Liver (tissue), 9 donors: Measurements from ENCODE around the gene LOXHD1. TPM values are rescaled to one million over a fixed set of nuclear protein-coding genes. Genes with fewer than 3 reads are reported as not detected.

Experiments
- DNase-seq: peaks from one replicate; pipeline ENCODE4 v3.0.0-alpha.2; 2017; ENCODE audit warnings: low spot score
- H3K27ac ChIP-seq, 2 donors: one replicate each; pipeline ENCODE4 v1.7.0; 2013; ENCODE audit warnings: inconsistent platforms in 2 of 2, low read length in 2 of 2, control low read depth in 1 of 2, low read depth in 1 of 2, mild to moderate bottlenecking in 1 of 2
- H3K27me3 ChIP-seq, 4 donors: one replicate each; pipeline versions ENCODE4 v1.6.1 to v1.7.0; 2013; ENCODE audit warnings: low read length in 3 of 4, inconsistent platforms in 1 of 4, mild to moderate bottlenecking in 1 of 4, moderate library complexity in 1 of 4; ENCODE audit not compliant: control insufficient read depth in 4 of 4, insufficient read depth in 4 of 4
- H3K36me3 ChIP-seq, 4 donors: one replicate each; pipeline versions ENCODE4 v1.6.1 to v1.7.0; 2013; ENCODE audit warnings: low read length in 3 of 4, mild to moderate bottlenecking in 3 of 4, low read depth in 1 of 4, moderate library complexity in 1 of 4; ENCODE audit not compliant: control insufficient read depth in 4 of 4, insufficient read depth in 3 of 4
- H3K4me1 ChIP-seq, 4 donors: one replicate each; pipeline versions ENCODE4 v1.6.1 to v1.7.0; 2013; ENCODE audit warnings: low read length in 3 of 4, mild to moderate bottlenecking in 3 of 4, moderate library complexity in 1 of 4; ENCODE audit not compliant: control insufficient read depth in 4 of 4, insufficient read depth in 4 of 4
- H3K4me3 ChIP-seq, 3 donors: one replicate each; pipeline versions ENCODE4 v1.6.1 to v1.7.0; 2013; ENCODE audit warnings: low read length in 3 of 3, control low read depth in 1 of 3, low read depth in 1 of 3, mild to moderate bottlenecking in 1 of 3
- H3K9ac ChIP-seq, 2 donors: one replicate each; pipeline ENCODE4 v1.7.0; 2013; ENCODE audit warnings: low read length in 2 of 2, mild to moderate bottlenecking in 2 of 2, moderate library complexity in 2 of 2, control low read depth in 1 of 2, low read depth in 1 of 2
- H3K9me3 ChIP-seq, 4 donors: one replicate each; pipeline versions ENCODE4 v1.6.1 to v1.7.0; 2013; ENCODE audit warnings: low read length in 3 of 4; ENCODE audit not compliant: control insufficient read depth in 4 of 4
- ATF3 ChIP-seq: IDR thresholded peaks from 2 replicates; pipeline ENCODE4 v1.6.1; 2016; ENCODE audit warnings: antibody characterized with exemption
- CTCF ChIP-seq: fragments of 150-350 bp; IDR thresholded peaks from 2 replicates; pipeline ENCODE4 v1.5.1; 2017; ENCODE audit warnings: improper control_type of control experiment, low read depth, low read length; ENCODE audit not compliant: missing input control
- EGR1 ChIP-seq, 2 donors: IDR thresholded peaks; 2 replicates each; pipeline ENCODE4 v1.6.1; 2016 to 2018; ENCODE audit warnings: antibody characterized with exemption in 2 of 2, low read depth in 2 of 2
- FOXA1 ChIP-seq: IDR thresholded peaks from 2 replicates; pipeline ENCODE4 v1.6.1; 2016; ENCODE audit warnings: antibody characterized with exemption
- FOXA2 ChIP-seq: IDR thresholded peaks from 2 replicates; pipeline ENCODE4 v1.6.1; 2016; ENCODE audit warnings: antibody characterized with exemption
- GABPA ChIP-seq, 2 donors: IDR thresholded peaks in 1 of 2; conservative IDR thresholded peaks in 1 of 2; 2 replicates each; pipeline ENCODE4 v1.6.1; 2016; ENCODE audit warnings: antibody characterized with exemption in 2 of 2, mild to moderate bottlenecking in 1 of 2, moderate library complexity in 1 of 2
- HNF4A ChIP-seq, 2 donors: conservative IDR thresholded peaks; 2 replicates each; pipeline ENCODE4 v1.6.1; 2016; ENCODE audit warnings: antibody characterized with exemption in 2 of 2, mild to moderate bottlenecking in 2 of 2
- HNF4G ChIP-seq: IDR thresholded peaks from 2 replicates; pipeline ENCODE4 v1.6.1; 2016; ENCODE audit warnings: antibody characterized with exemption
- JUND ChIP-seq, 2 donors: IDR thresholded peaks; 2 replicates each; pipeline ENCODE4 v1.6.1; 2016; ENCODE audit warnings: antibody characterized with exemption in 2 of 2
- MAX ChIP-seq: IDR thresholded peaks from 2 replicates; pipeline ENCODE4 v1.6.1; 2016; ENCODE audit warnings: antibody characterized with exemption
- NR2F2 ChIP-seq: IDR thresholded peaks from 2 replicates; pipeline ENCODE4 v1.6.1; 2016; ENCODE audit warnings: antibody characterized with exemption
- REST ChIP-seq: IDR thresholded peaks from 2 replicates; pipeline ENCODE4 v1.6.1; 2016; ENCODE audit warnings: antibody characterized with exemption, mild to moderate bottlenecking
- RXRA ChIP-seq, 2 donors: IDR thresholded peaks; 2 replicates each; pipeline ENCODE4 v1.6.1; 2017 to 2018; ENCODE audit warnings: antibody characterized with exemption in 2 of 2, mild to moderate bottlenecking in 1 of 2
- SP1 ChIP-seq: IDR thresholded peaks from 2 replicates; pipeline ENCODE4 v1.6.1; 2018; ENCODE audit warnings: antibody characterized with exemption, mild to moderate bottlenecking
- TAF1 ChIP-seq: conservative IDR thresholded peaks from 2 replicates; pipeline ENCODE4 v1.6.1; 2016; ENCODE audit warnings: antibody characterized with exemption, mild to moderate bottlenecking
- YY1 ChIP-seq: IDR thresholded peaks from 2 replicates; pipeline ENCODE4 v1.6.1; 2016; ENCODE audit warnings: antibody characterized with exemption, mild to moderate bottlenecking
- ZBTB33 ChIP-seq: IDR thresholded peaks from 2 replicates; pipeline ENCODE4 v1.6.1; 2016; ENCODE audit warnings: antibody characterized with exemption
- WGBS: extraction: QIAGEN DNeasy Blood & Tissue Kit; methylation state at CpG from one replicate; pipeline ENCODE4 v1.1.7; 2013; 5-methylcytosine and 5-hydroxymethylcytosine counted together
- polyA plus RNA-seq, 2 donors: library from polyadenylated mRNA; stranded (reverse) in 1 of 2; unstranded in 1 of 2; fragments of 200-250 nt in 1 of 2; fragments of >200 nt in 1 of 2; fragmentation: Nextera tagmentation in 1 of 2; extraction: Ambion mirVana in 1 of 2; gene quantifications; one replicate each; pipeline versions ENCODE4 v1.2.1 to v1.2.3, GENCODE V29; 2013 to 2015
- total RNA-seq, 2 donors: library from RNA; depleted of rRNA; stranded (reverse); fragments of >200 nt; gene quantifications; one replicate each; pipeline ENCODE4 v1.2.3, GENCODE V29; 2014
- donor health status: healthy.
- donor health status: healthy.
- donor health status: healthy.
- donor health status: healthy.
- donor health status: healthy.

Gene LOXHD1
- total and polyA plus RNA-seq, 4 donors, result 0.09 to 0.25 TPM; not detected in 2

- TF ChIP-seq ZBTB33 (no peak), FOXA2 (no peak), TAF1 (no peak), RXRA (IDR thresholded peaks at IDR 0.05) (no peak), HNF4A (conservative IDR thresholded peaks at IDR 0.05) (no peak), NR2F2 (no peak)
These were observed 15.1 kb downstream of the LOXHD1 start (continued) for GRCh38 chr18:46641917-46642316.

- Histone ChIP-seq H3K4me1 (no peaks in the 10 kb centered on the region), H3K36me3 (no peaks in the 10 kb centered on the region), H3K4me3 (no peak overlapping the region), H3K27me3 (no peaks in the 10 kb centered on the region), H3K27ac (no peak overlapping the region), H3K9ac (no peak overlapping the region), H3K9me3 (no peaks in the 10 kb centered on the region)
- TF ChIP-seq RXRA (IDR thresholded peaks at IDR 0.05) (no peak), HNF4G (no peak), GABPA (IDR thresholded peaks at IDR 0.05 in 1 of 2, conservative IDR thresholded peaks at IDR 0.05 in 1 of 2) (no peak), SP1 (no peak), FOXA1 (no peak), CTCF (no peak), HNF4A (conservative IDR thresholded peaks at IDR 0.05) (no peak), REST (no peak), ZBTB33 (no peak), YY1 (no peak), EGR1 (IDR thresholded peaks at IDR 0.05; ENCODE audit: low read depth in 2 of 2) (no peak), FOXA2 (no peak), ATF3 (no peak), MAX (no peak), TAF1 (no peak), JUND (IDR thresholded peaks at IDR 0.05) (no peak), NR2F2 (no peak)
- WGBS, result 90% methylated on average over 6 of the region's 6 CpGs
- DNase-seq, result no peak
These were observed 17.6 kb downstream of the LOXHD1 start for GRCh38 chr18:46639386-46639785.
